Upper lobe of left lung (tissue), 6 donors: ENCODE data around the gene TNKS1BP1. TPM values are rescaled to one million over a fixed set of nuclear protein-coding genes. Genes with fewer than 3 reads are reported as not detected.
A peak's percentile ranks its signal among the peaks of the same experiment; 100 is the strongest.

Experiments used
- ATAC-seq, 2 donors: fragments of 200-7000 bp; cut with Tn5 transposase; one replicate each; pipeline ENCODE4 v1.9.1; 2022; ENCODE audit warnings: mild to moderate bottlenecking in 2 of 2, moderate library complexity in 2 of 2; ENCODE audit not compliant: low FRiP score in 2 of 2
- DNase-seq, 2 donors: peaks; one replicate each; pipeline ENCODE4 v3.0.0-alpha.2; 2019 to 2020
- H3K27ac ChIP-seq, 4 donors: fragments of 200-600 bp; sonication (generic); one replicate each; pipeline ENCODE4 v1.5.1; 2016 to 2019
- H3K27me3 ChIP-seq, 4 donors: fragments of 200-600 bp; sonication (generic); one replicate each; pipeline ENCODE4 v1.5.1; 2017 to 2019
- H3K36me3 ChIP-seq, 4 donors: fragments of 200-600 bp; sonication (generic); one replicate each; pipeline ENCODE4 v1.5.1; 2016 to 2019
- H3K4me1 ChIP-seq, 4 donors: fragments of 200-600 bp; sonication (generic); one replicate each; pipeline ENCODE4 v1.5.1; 2018 to 2019
- H3K4me3 ChIP-seq, 4 donors: fragments of 200-600 bp; sonication (generic); one replicate each; pipeline ENCODE4 v1.5.1; 2017 to 2019; ENCODE audit warnings: mild to moderate bottlenecking in 2 of 4, moderate library complexity in 1 of 4
- H3K9me3 ChIP-seq, 4 donors: fragments of 200-600 bp; sonication (generic); one replicate each; pipeline ENCODE4 v1.5.1; 2018 to 2019
- CTCF ChIP-seq, 6 experiments: fragments of 450-650 bp in 4 of 6; fragments of 200-600 bp in 2 of 6; sonication (generic) in 2 of 6; IDR thresholded peaks; one replicate each; pipeline ENCODE4 v1.5.1; 2016 to 2019; ENCODE audit warnings: antibody characterized with exemption in 6 of 6
- EP300 ChIP-seq, 4 donors: sonication (generic); formaldehyde crosslinking; IDR thresholded peaks; one replicate each; pipeline ENCODE4 v1.5.1; 2017; ENCODE audit warnings: antibody characterized with exemption in 4 of 4, control low read depth in 2 of 4
- POLR2A ChIP-seq, 4 donors: fragments of 450-650 bp; IDR thresholded peaks; one replicate each; pipeline ENCODE4 v1.5.1; 2016 to 2017; ENCODE audit warnings: antibody characterized with exemption in 4 of 4, mild to moderate bottlenecking in 2 of 4
- POLR2AphosphoS5 ChIP-seq, 2 donors: sonication (generic); formaldehyde crosslinking; IDR thresholded peaks; one replicate each; pipeline ENCODE4 v1.5.1; 2017; ENCODE audit warnings: antibody characterized with exemption in 2 of 2
- WGBS, 2 donors: methylation state at CpG; one replicate each; pipeline ENCODE4 v1.1.5; 2017 to 2018; 5-methylcytosine and 5-hydroxymethylcytosine counted together
- total RNA-seq, 6 donors: library from RNA; depleted of rRNA in 4 of 6; stranded (reverse); fragments of >200 nt in 4 of 6; gene quantifications; one replicate each; pipeline versions ENCODE4 v1.1.0 to v1.2.1, GENCODE V29; 2016 to 2021
- donor health status: DM: no; HTN: no; CAD: no; lungs with moderate emphysema.
- donor health status: DM: no; HTN: yes; CAD: no; lungs with severe emphysema.

The TNKS1BP1 gene
- total RNA-seq, 6 donors from 2014 or later, result 120 to 322 (median 184) TPM

- Histone ChIP-seq H3K9me3 (peaks cover 0 to 15% (median 8%) of the 10 kb centered on the region in 4 donors), H3K4me3 (no peak overlapping the region), H3K27ac (peak overlapping the region in 3 of 4 donors; percentile 24 to 64 (median 46)), H3K27me3 (no peaks in the 10 kb centered on the region), H3K36me3 (peaks cover 29 to 83% (median 48%) of the 10 kb centered on the region in 4 donors), H3K4me1 (peaks cover 45 to 52% (median 48%) of the 10 kb centered on the region in 4 donors)
- TF ChIP-seq POLR2AphosphoS5 (IDR thresholded peaks at IDR 0.05), result no peak
- 73 to 89% methylated on average over 12 to 17 of the region's 17 CpGs for WGBS, 2 donors
- DNase-seq (no peak), ATAC-seq (no peak)
Observed at GRCh38 chr11:57303280-57303989, 21.3 kb downstream of the TNKS1BP1 start.

- DNase-seq (no peak), ATAC-seq (no peak)
- no peak for TF ChIP-seq EP300 (IDR thresholded peaks at IDR 0.05)
- TF ChIP-seq POLR2AphosphoS5 (IDR thresholded peaks at IDR 0.05), result no peak
- no peak for TF ChIP-seq POLR2A (IDR thresholded peaks at IDR 0.05)
- no peak for TF ChIP-seq CTCF (IDR thresholded peaks at IDR 0.05)
- peaks cover 0 to 15% (median 8%) of the 10 kb centered on the region in 4 donors for H3K9me3 ChIP-seq
- H3K4me3 ChIP-seq, result no peak overlapping the region
- H3K4me1 ChIP-seq, result peaks cover 35 to 44% (median 39%) of the 10 kb centered on the region in 4 donors
- 94 to 95% methylated on average over 9 to 15 of the region's 15 CpGs for WGBS, 2 donors
- H3K36me3 ChIP-seq, result peaks cover 29 to 83% (median 52%) of the 10 kb centered on the region in 4 donors
- no peaks in the 10 kb centered on the region for H3K27me3 ChIP-seq
- peak overlapping the region in 2 of 4 donors; percentile 10 to 21 for H3K27ac ChIP-seq
Observed at GRCh38 chr11:57302489-57302888, 22.3 kb downstream of the TNKS1BP1 start.

- no peak overlapping the region for H3K4me3 ChIP-seq
- no peak for ATAC-seq
- H3K4me1 ChIP-seq, result peaks cover 29 to 38% (median 33%) of the 10 kb centered on the region in 4 donors
- H3K9me3 ChIP-seq, result peaks cover 0 to 15% (median 8%) of the 10 kb centered on the region in 4 donors
- H3K36me3 ChIP-seq, result peaks cover 29 to 86% (median 52%) of the 10 kb centered on the region in 4 donors
- H3K27ac ChIP-seq, result peak overlapping the region in 2 of 4 donors; percentile 10 to 21
- 93 to 96% methylated on average over 17 to 27 of the region's 27 CpGs for WGBS, 2 donors
- H3K27me3 ChIP-seq, result no peaks in the 10 kb centered on the region
- no peak for DNase-seq
- TF ChIP-seq CTCF (IDR thresholded peaks at IDR 0.05) (no peak), POLR2AphosphoS5 (IDR thresholded peaks at IDR 0.05) (no peak)
Observed at GRCh38 chr11:57301711-57302423, 22.9 kb downstream of the TNKS1BP1 start.

GRCh38 chr11:57300785-57301184, 24.0 kb downstream of the TNKS1BP1 start:
- Histone ChIP-seq H3K27me3 (no peaks in the 10 kb centered on the region), H3K4me1 (peaks cover 18 to 28% (median 24%) of the 10 kb centered on the region in 4 donors), H3K27ac (no peak overlapping the region), H3K4me3 (no peak overlapping the region), H3K9me3 (peaks cover 0 to 15% (median 8%) of the 10 kb centered on the region in 4 donors), H3K36me3 (peaks cover 29 to 87% (median 52%) of the 10 kb centered on the region in 4 donors)
- TF ChIP-seq POLR2AphosphoS5 (IDR thresholded peaks at IDR 0.05) (no peak), POLR2A (IDR thresholded peaks at IDR 0.05) (no peak), EP300 (IDR thresholded peaks at IDR 0.05) (no peak), CTCF (IDR thresholded peaks at IDR 0.05) (no peak)
- no peak for DNase-seq
- 97 to 100% methylated on average over 10 of the region's 10 CpGs for WGBS, 2 donors
- ATAC-seq, result no peak

GRCh38 chr11:57299150-57299737, 25.5 kb downstream of the TNKS1BP1 start:
- TF ChIP-seq POLR2AphosphoS5 (IDR thresholded peaks at IDR 0.05) (no peak), CTCF (IDR thresholded peaks at IDR 0.05) (no peak), POLR2A (IDR thresholded peaks at IDR 0.05) (no peak), EP300 (IDR thresholded peaks at IDR 0.05) (no peak)
- Histone ChIP-seq H3K36me3 (peaks cover 29 to 76% (median 52%) of the 10 kb centered on the region in 4 donors), H3K4me3 (no peak overlapping the region), H3K9me3 (peaks cover 0 to 15% (median 8%) of the 10 kb centered on the region in 4 donors), H3K27ac (no peak overlapping the region), H3K4me1 (peaks cover 8 to 28% (median 19%) of the 10 kb centered on the region in 4 donors), H3K27me3 (no peaks in the 10 kb centered on the region)
- DNase-seq, result no peak
- no peak for ATAC-seq
- 92 to 97% methylated on average over 5 of the region's 5 CpGs for WGBS, 2 donors
